Mammary epithelial cell (primary cell): Measurements from ENCODE around the gene IRAG1.

ENCODE experiments used
- CTCF ChIP-seq, 2 donors: IDR thresholded peaks in 1 of 2; conservative IDR thresholded peaks in 1 of 2; 2 replicates each; pipeline ENCODE4 v1.5.1; 2011 to 2012; ENCODE audit warnings: inconsistent platforms in 2 of 2, low read length in 2 of 2, mild to moderate bottlenecking in 2 of 2, control low read depth in 1 of 2, low read depth in 1 of 2; ENCODE audit not compliant: insufficient read depth in 1 of 2; ENCODE audit errors: extremely low read depth in 1 of 2
- EZH2 ChIP-seq: IDR thresholded peaks from 2 replicates; pipeline ENCODE4 v1.6.1; 2012; ENCODE audit warnings: low read length, inconsistent platforms, borderline replicate concordance

DNA sequence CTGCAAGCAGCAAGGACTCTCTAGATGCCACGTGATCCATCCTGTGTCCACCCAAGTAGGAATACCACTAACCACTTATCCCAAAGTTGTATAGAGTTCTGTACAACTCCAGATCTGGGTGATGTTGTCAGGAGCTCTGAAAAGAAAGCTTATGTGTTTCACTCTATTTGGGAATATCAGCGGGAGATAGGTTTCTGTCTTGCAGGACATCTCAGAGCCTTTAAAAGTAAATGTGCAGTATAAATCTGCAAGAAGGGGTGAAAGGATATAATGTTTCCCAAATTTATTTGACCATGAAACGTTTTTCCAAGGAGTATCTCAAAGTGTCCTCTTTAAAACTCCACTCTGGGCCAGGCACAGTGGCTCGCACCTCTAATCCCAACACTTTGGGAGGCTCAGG, 13.9 kb downstream of the IRAG1 start:
- TF ChIP-seq CTCF (conservative IDR thresholded peaks at IDR 0.05 in 1 of 2, IDR thresholded peaks at IDR 0.05 in 1 of 2; ENCODE audit: extremely low read depth in 1 of 2, insufficient read depth in 1 of 2, low read depth in 1 of 2, low read length in 2 of 2) (no peak), EZH2 (no peak)
